Neural progenitor cell (in vitro differentiated cells): ENCODE results near the gene CLTCL1. TPM values are rescaled to one million over a fixed set of nuclear protein-coding genes. Genes with fewer than 3 reads are reported as not detected.

Experiments used
- DNase-seq: peaks from one replicate; pipeline ENCODE4 v3.0.0-alpha.2; 2016; ENCODE audit warnings: low spot score
- H2AFZ ChIP-seq: fragments of 200-600 bp; sonication (generic); replicated peaks from 2 replicates; pipeline ENCODE4 v1.6.1; 2016; ENCODE audit warnings: antibody characterized with exemption
- H3F3A ChIP-seq: fragments of 200-600 bp; sonication (generic); 2 replicates; pipeline ENCODE4 v1.6.1; 2016; ENCODE audit warnings: antibody characterized with exemption, low read depth
- H3K27ac ChIP-seq: fragments of 200-600 bp; sonication (generic); 2 replicates; pipeline ENCODE4 v1.5.1; 2016; ENCODE audit warnings: mild to moderate bottlenecking
- H3K27me3 ChIP-seq: fragments of 200-600 bp; sonication (generic); 2 replicates; pipeline ENCODE4 v1.6.1; 2016; ENCODE audit warnings: mild to moderate bottlenecking, moderate library complexity
- H3K36me3 ChIP-seq: fragments of 200-600 bp; sonication (generic); 2 replicates; pipeline ENCODE4 v1.5.1; 2016
- H3K4me1 ChIP-seq: fragments of 200-600 bp; sonication (generic); 2 replicates; pipeline ENCODE4 v1.6.1; 2016; ENCODE audit warnings: mixed run types
- H3K4me2 ChIP-seq: fragments of 200-600 bp; sonication (generic); 2 replicates; pipeline ENCODE4 v1.6.1; 2016
- H3K4me3 ChIP-seq: fragments of 200-600 bp; sonication (generic); 2 replicates; pipeline ENCODE4 v1.5.1; 2016
- H3K79me2 ChIP-seq: fragments of 200-600 bp; sonication (generic); 2 replicates; pipeline ENCODE4 v1.6.1; 2016; ENCODE audit warnings: low read depth
- H3K9ac ChIP-seq: fragments of 200-600 bp; sonication (generic); 2 replicates; pipeline ENCODE4 v1.6.1; 2016
- H3K9me3 ChIP-seq: fragments of 200-600 bp; sonication (generic); 2 replicates; pipeline ENCODE4 v1.5.1; 2016; ENCODE audit warnings: low read depth
- H4K20me1 ChIP-seq: fragments of 200-600 bp; sonication (generic); 2 replicates; pipeline ENCODE4 v1.6.1; 2016; ENCODE audit warnings: low read depth
- H3K27ac Mint-ChIP-seq: 3 replicates; pipeline ENCODE4 v1.8.0; 2021; ENCODE audit warnings: mixed read lengths
- H3K27me3 Mint-ChIP-seq: 2 replicates; pipeline ENCODE4 v1.8.0; 2022; ENCODE audit warnings: low read depth, mild to moderate bottlenecking, inconsistent platforms, moderate library complexity, mixed read lengths; ENCODE audit not compliant: insufficient read depth
- H3K36me3 Mint-ChIP-seq: 3 replicates; pipeline ENCODE4 v1.8.0; 2021; ENCODE audit warnings: mixed read lengths
- H3K4me1 Mint-ChIP-seq: 3 replicates; pipeline ENCODE4 v1.8.0; 2021; ENCODE audit warnings: mixed read lengths
- H3K4me3 Mint-ChIP-seq: 3 replicates; pipeline ENCODE4 v1.8.0; 2021; ENCODE audit warnings: mild to moderate bottlenecking, moderate library complexity, mixed read lengths
- H3K9me3 Mint-ChIP-seq: 3 replicates; pipeline ENCODE4 v1.8.0; 2020; ENCODE audit warnings: mixed read lengths
- EZH2 ChIP-seq: fragments of 200-600 bp; sonication (generic); IDR thresholded peaks from 2 replicates; pipeline ENCODE4 v1.6.1; 2017; ENCODE audit warnings: antibody characterized with exemption, mild to moderate bottlenecking, moderate library complexity
- EZH2phosphoT487 ChIP-seq: fragments of 200-600 bp; sonication (generic); IDR thresholded peaks from 2 replicates; pipeline ENCODE4 v1.6.1; 2017; ENCODE audit warnings: antibody characterized with exemption
- total RNA-seq: library from RNA; depleted of rRNA; stranded (reverse); fragments of >200 nt; gene quantifications from 2 replicates; pipeline ENCODE4 v1.2.3, GENCODE V29; 2015; ENCODE audit warnings: low replicate concordance
- TF ChIP-seq, protein P1 (sequence below): fragments of 200-600 bp; sonication (generic); IDR thresholded peaks from 2 replicates; pipeline ENCODE4 v1.5.1; 2017; ENCODE audit warnings: antibody characterized with exemption, mild to moderate bottlenecking

CLTCL1 gene
- total RNA-seq, 1 donor from 2014 or later: 13.7 TPM

DNA sequence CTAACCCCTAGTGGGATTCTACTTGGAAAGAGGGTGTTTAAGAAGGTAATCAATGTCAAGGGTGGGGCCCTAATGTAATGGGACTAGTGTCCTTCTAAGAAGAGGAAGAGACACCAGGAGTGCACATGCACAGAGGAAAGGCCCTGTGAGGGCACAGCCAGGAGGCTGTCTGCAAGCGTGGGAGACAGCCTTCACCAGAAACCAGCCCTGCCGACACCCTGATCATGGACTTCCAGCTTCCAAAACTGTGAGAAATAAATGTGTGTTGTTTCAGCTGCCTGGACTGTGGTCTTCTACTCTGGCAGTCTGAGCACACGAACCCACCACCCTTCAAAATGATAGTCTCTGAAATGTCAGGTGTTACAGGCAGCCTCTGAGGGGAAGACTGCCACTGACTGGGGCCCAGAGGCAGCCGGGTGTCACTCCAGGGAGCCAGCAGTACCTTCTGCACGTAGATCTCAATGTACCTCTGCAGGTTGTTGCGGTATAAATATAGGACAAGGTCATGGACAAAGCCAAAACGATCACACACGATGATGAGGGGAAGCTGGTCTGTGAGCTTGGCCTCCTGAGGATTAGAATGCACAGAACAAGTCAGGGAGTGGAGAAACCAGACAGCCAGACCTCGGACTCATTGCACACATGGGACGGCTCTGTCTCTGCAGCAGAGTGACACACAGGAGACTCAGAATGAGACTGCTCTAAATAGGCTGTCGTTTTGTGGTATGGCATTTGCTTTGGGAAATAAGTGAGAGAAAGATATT lies 69.1 kb downstream of the CLTCL1 start:
- TF ChIP-seq, protein P1, sequence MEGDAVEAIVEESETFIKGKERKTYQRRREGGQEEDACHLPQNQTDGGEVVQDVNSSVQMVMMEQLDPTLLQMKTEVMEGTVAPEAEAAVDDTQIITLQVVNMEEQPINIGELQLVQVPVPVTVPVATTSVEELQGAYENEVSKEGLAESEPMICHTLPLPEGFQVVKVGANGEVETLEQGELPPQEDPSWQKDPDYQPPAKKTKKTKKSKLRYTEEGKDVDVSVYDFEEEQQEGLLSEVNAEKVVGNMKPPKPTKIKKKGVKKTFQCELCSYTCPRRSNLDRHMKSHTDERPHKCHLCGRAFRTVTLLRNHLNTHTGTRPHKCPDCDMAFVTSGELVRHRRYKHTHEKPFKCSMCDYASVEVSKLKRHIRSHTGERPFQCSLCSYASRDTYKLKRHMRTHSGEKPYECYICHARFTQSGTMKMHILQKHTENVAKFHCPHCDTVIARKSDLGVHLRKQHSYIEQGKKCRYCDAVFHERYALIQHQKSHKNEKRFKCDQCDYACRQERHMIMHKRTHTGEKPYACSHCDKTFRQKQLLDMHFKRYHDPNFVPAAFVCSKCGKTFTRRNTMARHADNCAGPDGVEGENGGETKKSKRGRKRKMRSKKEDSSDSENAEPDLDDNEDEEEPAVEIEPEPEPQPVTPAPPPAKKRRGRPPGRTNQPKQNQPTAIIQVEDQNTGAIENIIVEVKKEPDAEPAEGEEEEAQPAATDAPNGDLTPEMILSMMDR: no peak
- TF ChIP-seq EZH2: no peak
- no peak for TF ChIP-seq EZH2phosphoT487
- Histone ChIP-seq H3K4me3 (no peak overlapping the region), H3K4me2 (no peak overlapping the region), H3K4me1 (peaks cover 11% of the 10 kb centered on the region), H3K9me3 (no peaks in the 10 kb centered on the region), H4K20me1 (peaks cover 9% of the 10 kb centered on the region), H3F3A (peaks cover 13% of the 10 kb centered on the region), H3K79me2 (no peaks in the 10 kb centered on the region), H3K36me3 (no peaks in the 10 kb centered on the region), H2AFZ (no peak overlapping the region), H3K9ac (no peak overlapping the region), H3K27me3 (no peaks in the 10 kb centered on the region), H3K27ac (no peak overlapping the region)
- H3K4me3 Mint-ChIP-seq: no peak overlapping the region
- no peak overlapping the region for H3K27ac Mint-ChIP-seq
- DNase-seq: no peak
- peaks cover 6% of the 10 kb centered on the region for H3K27me3 Mint-ChIP-seq
- H3K36me3 Mint-ChIP-seq: peaks cover 18% of the 10 kb centered on the region
- peaks cover 8% of the 10 kb centered on the region for H3K4me1 Mint-ChIP-seq
- H3K9me3 Mint-ChIP-seq: no peaks in the 10 kb centered on the region

DNA sequence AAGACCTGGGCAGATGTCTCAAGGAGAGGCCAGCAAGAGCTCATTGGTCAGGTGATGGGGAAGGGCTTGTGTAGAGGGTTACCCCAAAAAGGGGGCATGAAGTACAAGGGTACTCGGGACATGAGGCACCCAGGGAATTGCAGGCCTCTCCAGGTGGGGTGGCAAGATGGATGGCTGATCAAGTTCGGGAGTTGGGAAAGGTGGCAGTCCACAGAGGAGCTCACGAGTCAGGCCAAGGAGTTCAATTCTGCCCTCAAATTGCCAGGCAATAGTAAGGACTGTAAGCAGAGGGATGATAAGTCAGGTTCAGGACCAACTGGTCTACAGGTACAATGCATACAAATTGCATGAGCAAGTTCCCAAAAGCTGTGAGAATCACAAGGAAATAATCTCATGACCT lies 70.7 kb downstream of the CLTCL1 start:
- Histone ChIP-seq H3K27me3 (no peaks in the 10 kb centered on the region), H3F3A (peaks cover 13% of the 10 kb centered on the region), H3K36me3 (no peaks in the 10 kb centered on the region), H3K4me3 (no peak overlapping the region), H3K79me2 (no peaks in the 10 kb centered on the region), H3K4me1 (peaks cover 11% of the 10 kb centered on the region), H2AFZ (no peak overlapping the region), H3K9me3 (no peaks in the 10 kb centered on the region), H3K9ac (no peak overlapping the region), H3K4me2 (no peak overlapping the region), H3K27ac (no peak overlapping the region), H4K20me1 (peaks cover 9% of the 10 kb centered on the region)
- Mint-ChIP-seq H3K27ac (no peak overlapping the region), H3K36me3 (peaks cover 18% of the 10 kb centered on the region), H3K4me3 (peak overlapping the region; percentile 59), H3K27me3 (peaks cover 3% of the 10 kb centered on the region), H3K9me3 (no peaks in the 10 kb centered on the region), H3K4me1 (peaks cover 11% of the 10 kb centered on the region)
- TF ChIP-seq EZH2 (no peak), EZH2phosphoT487 (no peak)
- TF ChIP-seq, protein P1: no peak
- no peak for DNase-seq

DNA sequence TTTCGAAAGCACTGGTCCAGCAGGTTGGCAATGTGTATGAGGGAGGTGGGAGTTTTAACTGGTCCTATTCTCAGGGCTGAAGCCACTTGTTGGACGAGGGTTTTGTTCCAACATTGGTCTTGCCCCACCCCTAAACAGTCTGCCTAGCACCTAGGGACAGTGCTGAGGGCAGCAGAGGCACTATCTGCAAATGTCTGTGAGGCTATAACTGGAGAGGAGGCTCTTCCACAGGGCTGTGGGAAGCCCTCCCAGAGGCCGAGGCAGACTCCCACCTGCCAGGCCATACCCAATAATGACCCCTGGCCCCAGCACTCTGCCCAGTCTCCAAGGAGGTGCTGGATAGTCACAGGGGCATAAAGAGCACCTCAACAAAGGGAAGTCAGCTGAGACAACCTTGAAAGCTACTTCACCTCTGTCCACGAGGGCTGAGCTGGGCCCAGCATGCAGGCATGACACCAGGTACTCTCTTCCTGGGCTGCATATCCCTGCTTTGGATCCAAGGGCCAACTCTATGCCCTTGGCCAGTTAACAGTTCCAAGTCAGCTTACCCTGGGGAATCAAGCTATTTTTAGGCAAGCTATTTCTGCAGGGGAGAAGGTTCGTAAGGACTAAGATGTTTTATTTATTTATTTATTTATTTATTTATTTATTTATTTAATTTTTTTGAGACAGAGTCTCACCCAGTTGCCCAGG lies 72.8 kb downstream of the CLTCL1 start:
- H3K36me3 Mint-ChIP-seq: peaks cover 20% of the 10 kb centered on the region

More for the DNA sequence above, 72.8 kb downstream of the CLTCL1 start:
- Histone ChIP-seq H3K79me2 (no peaks in the 10 kb centered on the region), H3K4me3 (no peak overlapping the region), H3F3A (peaks cover 13% of the 10 kb centered on the region), H3K9ac (no peak overlapping the region), H3K36me3 (no peaks in the 10 kb centered on the region), H3K4me1 (peaks cover 18% of the 10 kb centered on the region), H3K9me3 (no peaks in the 10 kb centered on the region), H3K27me3 (no peaks in the 10 kb centered on the region), H4K20me1 (peaks cover 9% of the 10 kb centered on the region), H2AFZ (no peak overlapping the region), H3K27ac (no peak overlapping the region), H3K4me2 (no peak overlapping the region)
- Mint-ChIP-seq H3K9me3 (no peaks in the 10 kb centered on the region), H3K27ac (no peak overlapping the region), H3K4me1 (peaks cover 18% of the 10 kb centered on the region), H3K4me3 (no peak overlapping the region), H3K27me3 (peaks cover 2% of the 10 kb centered on the region)
- DNase-seq: no peak
- TF ChIP-seq, protein P1: no peak
- no peak for TF ChIP-seq EZH2
- TF ChIP-seq EZH2phosphoT487: no peak
